HL-60 (cell line): ENCODE results near the gene TSSK2.

Source experiments
- CTCF ChIP-seq: IDR thresholded peaks from one replicate; pipeline ENCODE4 v1.5.1; 2011; ENCODE audit warnings: low read length, control low read depth, inconsistent platforms; ENCODE audit not compliant: insufficient read depth
- REST ChIP-seq: IDR thresholded peaks from 2 replicates; pipeline ENCODE4 v1.6.1; 2012; ENCODE audit warnings: low read depth; ENCODE audit not compliant: insufficient replicate concordance

GRCh38 chr22:19121631-19122142 is 9.4 kb upstream of the TSSK2 start:
- TF ChIP-seq CTCF (no peak), REST (no peak)
